ENCODE data around the gene MYRIP.

The MYRIP gene

DNA sequence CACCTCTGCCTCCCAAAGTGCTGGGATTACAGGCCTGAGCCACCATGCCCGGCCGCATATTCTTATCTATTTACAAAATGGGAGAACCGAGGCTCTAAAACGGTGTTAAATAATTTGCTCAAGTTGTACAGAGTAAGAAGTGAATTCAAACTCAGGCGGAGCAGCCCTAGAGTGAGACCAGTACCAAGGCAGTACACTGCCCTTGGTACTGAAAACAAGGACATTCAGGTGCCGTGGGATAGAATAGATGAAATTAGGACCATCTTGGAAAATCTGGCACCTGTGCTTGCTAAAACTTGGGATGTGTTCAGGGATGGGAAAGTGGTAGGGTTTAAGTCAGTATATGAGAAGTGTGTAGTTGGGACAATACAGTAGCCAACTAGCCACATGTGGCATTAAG is 100.7 kb downstream of the MYRIP start:
- no peak for DNase-seq

DNA sequence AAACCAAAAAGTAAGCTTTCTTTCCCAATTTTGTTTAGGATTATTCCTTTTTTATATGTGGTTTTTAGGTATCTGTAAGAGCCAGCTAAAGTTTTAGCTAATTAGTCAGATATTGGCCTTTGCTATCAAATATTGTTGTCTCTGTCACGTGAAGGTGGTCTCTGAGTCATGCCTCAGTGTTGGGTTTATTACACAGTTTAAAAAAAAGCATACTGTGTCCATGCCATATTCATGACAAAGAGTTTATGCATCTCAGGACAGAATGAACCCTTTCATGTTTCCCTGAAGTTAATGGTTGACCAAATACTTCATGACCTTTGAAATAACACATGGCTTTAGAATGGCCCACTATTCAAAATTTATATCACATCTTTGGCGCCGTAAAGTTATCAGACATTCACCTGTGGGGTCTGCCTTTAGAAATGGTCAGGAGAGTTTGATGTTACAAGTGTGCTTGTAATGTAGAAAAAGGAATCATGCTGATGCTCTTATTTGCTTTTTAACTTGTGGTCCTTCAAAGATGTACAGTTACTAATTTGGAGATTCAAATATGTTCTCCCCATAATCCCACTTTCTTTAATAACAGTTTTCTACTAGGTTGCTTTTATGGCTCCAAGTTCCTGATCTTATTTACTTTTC is 101.5 kb downstream of the MYRIP start:
- DNase-seq = no peak

- no peak for DNase-seq
Observed at GRCh38 chr3:39911465-39912309, 102.3 kb downstream of the MYRIP start.

GRCh38 chr3:39915027-39915426 is 105.6 kb downstream of the MYRIP start:
- DNase-seq = no peak

- DNase-seq = no peak
Observed at GRCh38 chr3:39917065-39917773, 107.8 kb downstream of the MYRIP start.

DNA sequence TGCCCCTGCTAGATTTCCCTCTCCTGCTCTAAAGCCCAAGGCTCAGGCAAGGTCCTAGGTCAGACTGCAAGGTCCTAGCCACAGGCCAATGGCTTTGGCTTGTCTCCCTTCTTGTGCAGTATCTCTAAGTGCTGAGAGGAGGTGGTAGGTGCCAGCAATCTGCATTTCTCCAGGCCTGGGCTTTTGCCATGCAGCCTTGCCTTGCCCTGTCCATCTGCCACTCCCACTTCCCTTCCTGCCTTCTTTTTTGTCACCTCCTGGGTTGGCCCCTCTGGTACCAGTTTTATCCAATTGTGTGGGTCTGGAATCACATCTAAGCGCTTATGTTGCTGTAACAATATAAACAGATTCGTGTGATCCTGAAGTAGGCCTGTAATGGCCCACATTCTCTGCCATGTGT is 109.9 kb downstream of the MYRIP start:
- no peak for DNase-seq

DNA sequence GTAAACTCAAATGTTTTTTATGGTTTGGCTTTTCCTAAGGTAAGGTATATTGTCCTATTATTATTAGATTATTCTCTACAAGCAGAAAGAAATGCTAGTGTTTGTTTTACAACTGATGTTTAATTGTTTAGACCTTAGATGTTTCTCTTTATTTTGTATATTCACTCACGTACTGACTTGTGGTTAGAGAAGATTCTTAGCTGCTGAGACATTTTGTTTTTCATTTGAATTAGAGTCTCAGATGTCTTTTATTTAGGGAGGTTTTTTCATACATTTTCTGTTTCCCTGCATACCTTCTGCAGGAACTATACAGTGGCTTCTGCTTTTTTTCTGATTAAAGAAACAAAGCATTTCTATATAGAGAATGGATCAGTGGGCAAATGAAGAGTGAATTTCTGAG is 110.9 kb downstream of the MYRIP start:
- DNase-seq = no peak

DNA sequence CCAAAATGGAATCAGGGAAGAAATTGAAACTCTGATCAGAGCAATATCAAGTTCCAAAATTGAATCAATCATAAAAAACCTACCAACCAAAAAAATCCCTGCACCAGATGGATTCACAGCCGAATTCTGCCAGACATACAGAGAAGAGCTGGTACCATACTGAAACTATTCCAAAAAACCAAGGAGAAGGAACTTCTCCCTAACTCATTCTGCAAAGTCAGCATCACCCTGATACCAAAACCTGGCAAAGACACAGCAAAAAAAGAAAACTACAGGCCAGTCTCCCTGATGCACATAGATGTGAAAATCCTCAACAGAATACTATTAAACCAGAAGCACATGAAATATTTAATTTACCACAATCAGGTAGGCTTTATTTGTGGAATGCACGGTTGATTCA is 118.1 kb downstream of the MYRIP start:
- DNase-seq = no peak

- no peak for DNase-seq
Observed at GRCh38 chr3:39933986-39934693, 124.7 kb downstream of the MYRIP start.

DNA sequence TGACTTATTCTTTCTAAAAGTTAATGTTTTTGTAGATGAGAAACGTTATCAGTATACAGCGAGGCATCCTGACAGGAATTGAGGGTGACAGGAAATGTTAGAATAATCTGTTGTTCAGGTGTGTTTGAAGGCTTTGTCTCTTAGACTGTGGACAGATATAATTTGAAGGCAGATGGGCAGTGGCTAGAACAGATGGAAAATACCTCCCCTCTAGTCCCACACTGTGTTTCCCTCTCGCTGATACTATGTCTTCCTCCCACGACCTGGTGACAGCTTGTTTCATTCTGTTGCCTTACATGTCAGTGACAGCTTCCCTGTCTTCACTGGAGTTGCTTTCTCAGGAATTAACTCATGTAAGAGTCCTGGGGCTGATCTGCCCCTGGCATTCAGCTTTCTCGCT is 125.3 kb downstream of the MYRIP start:
- DNase-seq = no peak

DNA sequence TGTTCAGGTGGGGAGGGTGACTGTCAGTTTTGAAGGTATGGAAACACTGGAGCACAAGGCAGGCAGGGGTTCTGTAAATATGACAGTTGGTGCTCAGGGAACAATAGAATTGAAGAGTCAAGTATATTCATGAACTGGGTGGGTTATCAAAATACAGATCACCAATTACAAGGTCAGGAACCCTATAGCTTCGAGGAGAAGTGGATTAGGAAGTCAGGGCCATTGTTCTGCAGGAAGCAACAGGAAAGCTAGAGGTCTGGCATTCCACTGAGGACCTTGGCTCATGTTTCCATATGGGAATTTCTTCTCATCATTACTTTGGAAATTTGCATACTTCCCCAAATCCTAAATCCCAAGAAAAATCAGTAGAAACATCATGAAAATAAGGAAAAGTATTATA is 125.9 kb downstream of the MYRIP start:
- DNase-seq = no peak

DNA sequence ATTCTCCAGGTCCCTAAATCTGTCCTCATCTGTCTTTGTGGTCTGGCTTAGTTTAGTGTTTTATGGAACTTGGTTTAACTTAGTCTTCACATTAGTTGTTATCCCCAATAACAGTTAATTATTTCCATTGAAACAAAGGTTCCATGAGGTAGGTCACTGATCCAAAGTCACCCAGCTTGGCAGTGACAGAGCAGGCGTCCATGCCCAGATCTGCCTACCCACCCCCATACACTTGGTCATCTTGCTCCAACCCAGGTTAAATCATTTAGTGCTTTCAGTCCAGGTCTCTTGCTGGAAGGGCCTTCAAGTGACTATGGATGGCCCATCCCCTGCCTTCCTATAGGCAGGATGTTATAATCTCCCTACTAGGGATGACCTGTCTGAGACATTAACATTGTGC is 127.4 kb downstream of the MYRIP start:
- no peak for DNase-seq

DNA sequence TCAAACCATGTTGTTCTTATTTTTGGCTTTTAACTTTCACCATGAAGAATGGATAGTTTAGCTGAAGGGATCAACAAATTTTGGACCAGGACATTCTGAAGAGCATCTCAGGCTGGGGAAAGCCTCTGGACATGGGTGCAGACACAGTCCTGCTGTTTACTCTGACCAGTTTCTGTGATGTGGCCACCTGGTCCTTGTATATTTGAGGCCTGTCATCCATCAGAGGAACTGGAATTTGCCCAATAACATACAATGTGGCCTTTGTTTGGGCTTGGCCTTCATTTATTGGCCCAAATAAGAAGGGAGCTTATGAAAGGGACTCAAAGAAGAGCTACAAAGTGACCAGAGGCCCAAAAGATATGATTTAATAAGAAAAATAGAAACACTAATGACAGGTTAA is 127.9 kb downstream of the MYRIP start:
- no peak for DNase-seq

DNA sequence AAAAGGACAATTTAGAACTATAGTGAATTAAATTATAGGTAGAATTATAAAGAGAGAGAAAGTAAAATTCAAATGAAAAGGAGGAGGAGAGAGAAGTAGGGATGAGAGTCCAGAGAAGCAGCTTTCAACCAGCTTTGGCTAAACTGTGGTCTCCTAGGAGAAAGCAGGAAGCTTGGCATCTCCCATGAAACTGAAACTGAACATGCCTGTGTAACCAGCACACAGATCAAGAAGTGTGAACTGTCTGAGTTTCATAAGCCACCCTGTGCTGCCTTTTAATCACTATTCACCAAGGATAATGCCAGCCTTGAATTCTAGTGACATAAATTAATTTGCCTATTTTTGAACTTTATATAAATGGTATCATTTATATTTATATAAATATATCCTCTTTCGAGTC is 128.5 kb downstream of the MYRIP start:
- DNase-seq = no peak

- DNase-seq = no peak
Observed at GRCh38 chr3:39941931-39942330, 132.5 kb downstream of the MYRIP start.

DNA sequence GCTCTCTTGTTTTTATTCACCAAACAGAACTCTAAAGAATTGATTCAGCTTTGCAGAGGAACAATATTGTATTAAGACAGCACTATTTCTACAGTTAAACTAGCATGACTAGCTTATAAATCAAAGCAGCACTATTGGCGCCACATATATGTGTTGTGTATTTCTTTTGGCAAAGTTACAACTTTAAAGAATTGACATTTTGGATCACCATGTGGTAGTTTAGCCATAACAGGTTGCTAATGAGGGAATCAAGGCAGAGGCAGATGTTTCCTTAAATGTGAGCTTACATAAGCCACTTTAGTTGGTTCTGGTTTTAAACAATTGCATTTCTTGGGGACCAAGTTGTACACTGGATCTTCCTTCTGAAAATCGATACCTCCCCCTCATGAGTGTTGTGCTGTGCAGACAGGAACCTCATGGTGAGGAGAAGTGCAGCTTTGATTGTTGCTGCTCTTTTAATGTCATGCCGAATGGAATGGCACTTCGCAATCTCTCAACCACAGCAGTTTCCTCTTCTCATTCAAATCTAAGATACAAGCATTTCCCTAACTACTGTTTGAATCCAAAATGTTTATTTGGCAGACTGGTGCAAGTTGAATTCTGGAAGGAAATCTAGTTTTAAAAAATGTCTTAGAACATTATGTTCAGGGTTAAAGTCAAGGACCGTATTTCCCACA is 151.2 kb downstream of the MYRIP start:
- DNase-seq = no peak

DNA sequence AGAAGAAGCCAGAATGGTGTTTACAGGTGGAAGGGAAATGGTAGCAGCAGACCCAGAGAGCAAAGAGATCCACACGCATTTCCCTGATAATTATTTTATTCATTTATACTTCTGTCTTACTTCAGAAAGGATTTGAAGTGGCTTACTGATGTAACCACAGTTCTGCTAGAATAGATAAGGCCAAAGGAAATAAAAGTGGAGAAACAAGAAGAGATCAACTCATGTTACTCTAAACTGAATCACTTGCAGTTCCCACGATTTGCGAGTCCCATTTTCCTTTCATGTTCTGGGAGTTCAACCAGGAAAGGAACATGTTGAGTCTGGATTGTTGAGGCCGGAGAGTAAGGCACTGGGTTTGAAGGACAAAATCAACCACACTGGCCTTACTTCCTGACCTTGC is 151.8 kb downstream of the MYRIP start:
- DNase-seq = no peak

- DNase-seq = no peak
Observed at GRCh38 chr3:39962581-39962980, 153.2 kb downstream of the MYRIP start.

GRCh38 chr3:39965461-39965860 is 156.1 kb downstream of the MYRIP start:
- no peak for DNase-seq

- no peak for DNase-seq
Observed at GRCh38 chr3:39965997-39966396, 156.6 kb downstream of the MYRIP start.

- DNase-seq = no peak
Observed at GRCh38 chr3:39970982-39971381, 161.6 kb downstream of the MYRIP start.

GRCh38 chr3:39971559-39972031 is 162.2 kb downstream of the MYRIP start:
- DNase-seq = no peak

DNA sequence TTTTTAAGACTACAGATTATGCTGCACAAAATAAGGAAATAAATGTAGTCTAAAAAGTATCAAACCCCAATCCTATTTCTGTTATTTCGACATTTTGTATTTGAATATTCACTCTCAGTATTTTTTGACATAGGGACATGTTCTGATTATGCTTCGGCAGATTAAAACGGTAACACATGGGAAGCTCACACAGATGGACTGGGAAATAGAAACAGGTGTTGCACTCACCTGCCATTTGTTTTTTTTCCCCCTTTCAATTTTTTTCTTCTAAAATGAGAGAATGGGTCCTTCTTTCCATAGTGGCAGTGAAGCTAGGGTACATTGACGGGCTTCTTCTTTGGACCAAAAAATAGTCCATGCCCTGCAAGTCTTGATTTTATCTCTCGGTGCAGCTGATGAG is 163.1 kb downstream of the MYRIP start:
- no peak for DNase-seq
